ENCODE results near the gene STXBP5L. TPM values are rescaled to one million over a fixed set of nuclear protein-coding genes. Genes with fewer than 3 reads are reported as not detected.

Gene STXBP5L
- total RNA-seq, 1 donor from 2014 or later = 0.98 TPM

DNA sequence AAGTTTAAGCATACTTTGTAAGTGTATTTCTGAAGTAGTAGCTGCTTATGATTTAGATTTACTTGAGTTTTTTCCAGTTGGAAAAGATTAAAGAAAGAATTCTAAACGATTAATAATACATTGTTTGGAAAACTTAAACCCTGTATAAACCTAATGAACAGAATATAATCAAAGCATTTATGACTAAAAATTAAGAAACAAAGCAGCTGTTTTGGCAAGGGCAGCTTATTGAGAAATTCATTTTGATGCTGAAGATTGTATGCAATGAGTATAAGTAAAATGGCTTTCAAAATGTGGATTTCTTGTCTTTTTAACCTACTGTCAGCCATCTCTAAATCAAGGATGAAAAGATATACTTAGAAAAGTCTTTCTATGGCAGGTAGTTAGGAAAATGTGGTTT is 497.6 kb downstream of the STXBP5L start:
- no peak overlapping the region for H3K4me3 ChIP-seq
- no peak for DNase-seq (ENCODE audit: extremely low spot score in 2 of 2)
- intact Hi-C loops (cut with DNase I) = no loop called here
- no peaks in the 10 kb centered on the region for H3K27me3 ChIP-seq
- no peaks in the 10 kb centered on the region for H3K4me1 ChIP-seq
- TF ChIP-seq POLR2A (IDR thresholded peaks at IDR 0.05) (no peak), POLR2AphosphoS5 (IDR thresholded peaks at IDR 0.05; ENCODE audit: insufficient read depth in 1 of 2, low read depth in 1 of 2) (no peak)
- TF ChIP-seq, protein P1, sequence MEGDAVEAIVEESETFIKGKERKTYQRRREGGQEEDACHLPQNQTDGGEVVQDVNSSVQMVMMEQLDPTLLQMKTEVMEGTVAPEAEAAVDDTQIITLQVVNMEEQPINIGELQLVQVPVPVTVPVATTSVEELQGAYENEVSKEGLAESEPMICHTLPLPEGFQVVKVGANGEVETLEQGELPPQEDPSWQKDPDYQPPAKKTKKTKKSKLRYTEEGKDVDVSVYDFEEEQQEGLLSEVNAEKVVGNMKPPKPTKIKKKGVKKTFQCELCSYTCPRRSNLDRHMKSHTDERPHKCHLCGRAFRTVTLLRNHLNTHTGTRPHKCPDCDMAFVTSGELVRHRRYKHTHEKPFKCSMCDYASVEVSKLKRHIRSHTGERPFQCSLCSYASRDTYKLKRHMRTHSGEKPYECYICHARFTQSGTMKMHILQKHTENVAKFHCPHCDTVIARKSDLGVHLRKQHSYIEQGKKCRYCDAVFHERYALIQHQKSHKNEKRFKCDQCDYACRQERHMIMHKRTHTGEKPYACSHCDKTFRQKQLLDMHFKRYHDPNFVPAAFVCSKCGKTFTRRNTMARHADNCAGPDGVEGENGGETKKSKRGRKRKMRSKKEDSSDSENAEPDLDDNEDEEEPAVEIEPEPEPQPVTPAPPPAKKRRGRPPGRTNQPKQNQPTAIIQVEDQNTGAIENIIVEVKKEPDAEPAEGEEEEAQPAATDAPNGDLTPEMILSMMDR (IDR thresholded peaks at IDR 0.05) = no peak
- H3K27ac ChIP-seq = no peak overlapping the region
- no peaks in the 10 kb centered on the region for H3K9me3 ChIP-seq
- no peaks in the 10 kb centered on the region for H3K36me3 ChIP-seq

GRCh38 chr3:121411523-121411922 is 503.5 kb downstream of the STXBP5L start:
- no peak overlapping the region for H3K4me3 ChIP-seq
- intact Hi-C loops (cut with DNase I) = no loop called here
- H3K9me3 ChIP-seq = no peaks in the 10 kb centered on the region
- H3K36me3 ChIP-seq = no peaks in the 10 kb centered on the region
- DNase-seq (ENCODE audit: extremely low spot score in 2 of 2) = no peak
- H3K4me1 ChIP-seq = no peaks in the 10 kb centered on the region
- TF ChIP-seq POLR2A (IDR thresholded peaks at IDR 0.05) (no peak), POLR2AphosphoS5 (IDR thresholded peaks at IDR 0.05; ENCODE audit: insufficient read depth in 1 of 2, low read depth in 1 of 2) (no peak)
- TF ChIP-seq, protein P1 (IDR thresholded peaks at IDR 0.05) = no peak
- no peaks in the 10 kb centered on the region for H3K27me3 ChIP-seq
- H3K27ac ChIP-seq = no peak overlapping the region

DNA sequence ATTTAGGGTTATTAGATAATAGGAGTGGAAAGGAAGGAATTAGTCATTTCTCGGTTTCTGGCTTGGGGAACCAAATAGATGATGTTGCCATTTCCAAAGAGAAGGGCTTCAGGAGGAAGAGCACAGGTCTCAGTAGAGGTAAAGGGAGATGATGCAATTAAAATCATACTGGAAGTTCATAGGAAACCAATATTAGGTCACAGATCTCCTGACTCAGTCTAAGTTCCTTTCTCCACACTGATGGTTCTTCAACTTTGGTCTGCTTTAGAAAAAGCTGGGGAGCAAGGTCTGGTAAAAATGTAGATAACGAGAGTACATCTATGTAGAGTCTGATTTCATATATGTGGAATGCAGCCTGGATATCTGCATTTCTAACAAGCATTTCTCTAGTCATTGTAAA is 506.9 kb downstream of the STXBP5L start:
- Histone ChIP-seq H3K27ac (no peak overlapping the region), H3K4me3 (no peak overlapping the region), H3K27me3 (no peaks in the 10 kb centered on the region), H3K4me1 (no peaks in the 10 kb centered on the region), H3K36me3 (no peaks in the 10 kb centered on the region), H3K9me3 (no peaks in the 10 kb centered on the region)
- intact Hi-C loops (cut with DNase I) = no loop called here
- no peak for DNase-seq (ENCODE audit: extremely low spot score in 2 of 2)
- no peak for TF ChIP-seq POLR2A (IDR thresholded peaks at IDR 0.05)
- TF ChIP-seq POLR2AphosphoS5 (IDR thresholded peaks at IDR 0.05; ENCODE audit: insufficient read depth in 1 of 2, low read depth in 1 of 2) = no peak
- TF ChIP-seq, protein P1 (IDR thresholded peaks at IDR 0.05) = no peak

DNA sequence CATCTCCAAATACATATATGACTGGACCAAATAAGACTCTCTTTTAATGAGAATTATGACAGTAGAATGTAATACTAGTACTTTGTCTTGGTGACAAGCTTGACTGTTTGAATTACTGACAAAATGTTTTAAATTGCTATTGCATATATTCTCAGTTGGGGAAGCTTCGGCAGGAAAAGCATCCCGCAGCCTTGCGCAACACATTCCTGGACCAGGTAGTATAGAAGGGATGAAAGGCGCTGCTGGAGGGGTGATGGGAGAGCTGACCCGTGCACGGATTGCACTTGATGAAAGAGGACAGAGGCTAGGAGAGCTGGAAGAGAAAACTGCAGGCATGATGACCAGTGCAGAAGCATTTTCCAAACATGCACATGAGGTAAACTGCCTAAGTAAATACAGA is 510.2 kb downstream of the STXBP5L start:
- TF ChIP-seq, protein P1 (IDR thresholded peaks at IDR 0.05) = no peak
- no peak for TF ChIP-seq POLR2AphosphoS5 (IDR thresholded peaks at IDR 0.05; ENCODE audit: insufficient read depth in 1 of 2, low read depth in 1 of 2)
- no peak for TF ChIP-seq POLR2A (IDR thresholded peaks at IDR 0.05)
- DNase-seq (ENCODE audit: extremely low spot score in 2 of 2) = no peak
- H3K27me3 ChIP-seq = no peaks in the 10 kb centered on the region
- no peak overlapping the region for H3K27ac ChIP-seq
- intact Hi-C loops (cut with DNase I) = no loop called here
- H3K9me3 ChIP-seq = no peaks in the 10 kb centered on the region
- H3K36me3 ChIP-seq = no peaks in the 10 kb centered on the region
- H3K4me1 ChIP-seq = no peaks in the 10 kb centered on the region
- no peak overlapping the region for H3K4me3 ChIP-seq

DNA sequence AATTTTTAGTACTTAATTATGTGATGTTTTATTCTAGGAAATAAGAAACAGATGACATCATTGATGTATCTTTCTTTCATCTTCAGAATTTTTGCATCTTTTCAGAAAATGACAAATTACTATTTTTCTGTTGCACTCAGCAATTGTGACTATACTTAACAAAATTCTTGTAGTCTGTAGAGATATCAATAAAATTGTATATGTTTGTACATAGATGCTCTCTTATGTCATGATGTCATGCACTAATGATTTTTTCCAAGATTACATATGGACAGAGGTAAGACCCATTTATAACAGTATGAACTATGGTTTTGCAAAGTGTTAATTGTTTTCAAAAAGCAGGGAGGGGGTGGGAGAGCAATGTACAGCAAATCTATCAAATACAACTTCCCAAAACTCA is 516.5 kb downstream of the STXBP5L start:
- intact Hi-C loops (cut with DNase I) = no loop called here

More for the DNA sequence above, 516.5 kb downstream of the STXBP5L start:
- Histone ChIP-seq H3K36me3 (no peaks in the 10 kb centered on the region), H3K4me1 (no peaks in the 10 kb centered on the region), H3K4me3 (no peak overlapping the region), H3K27me3 (no peaks in the 10 kb centered on the region), H3K9me3 (no peaks in the 10 kb centered on the region), H3K27ac (no peak overlapping the region)
- no peak for TF ChIP-seq POLR2A (IDR thresholded peaks at IDR 0.05)
- no peak for TF ChIP-seq POLR2AphosphoS5 (IDR thresholded peaks at IDR 0.05; ENCODE audit: insufficient read depth in 1 of 2, low read depth in 1 of 2)
- TF ChIP-seq, protein P1 (IDR thresholded peaks at IDR 0.05) = no peak
- no peak for DNase-seq (ENCODE audit: extremely low spot score in 2 of 2)

Measured in vagina (tissue), 2 donors.